ENCODE results near the gene PALLD.
A peak's percentile ranks its signal among the peaks of the same experiment; 100 is the strongest.

PALLD gene

DNA sequence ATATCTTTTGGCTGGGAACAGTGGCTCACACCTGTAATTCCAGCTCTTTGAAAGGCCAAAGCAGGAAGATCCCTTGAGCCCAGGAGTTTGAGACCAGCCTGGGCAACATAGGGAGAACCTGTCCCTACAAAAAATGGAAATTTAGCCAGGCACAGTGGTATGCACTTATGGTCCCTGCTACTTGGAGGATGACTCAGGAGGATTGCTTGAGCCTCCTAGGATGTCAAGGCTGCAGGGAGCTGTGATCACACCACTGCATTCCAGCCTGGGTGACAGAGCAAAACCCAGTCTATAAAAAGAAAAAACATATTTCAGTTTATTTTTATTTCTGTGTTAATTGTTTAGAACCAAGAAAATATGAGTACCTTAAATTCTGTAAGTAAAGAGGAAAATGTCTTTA, 389.5 kb downstream of the PALLD start:
- no peak for DNase-seq

DNA sequence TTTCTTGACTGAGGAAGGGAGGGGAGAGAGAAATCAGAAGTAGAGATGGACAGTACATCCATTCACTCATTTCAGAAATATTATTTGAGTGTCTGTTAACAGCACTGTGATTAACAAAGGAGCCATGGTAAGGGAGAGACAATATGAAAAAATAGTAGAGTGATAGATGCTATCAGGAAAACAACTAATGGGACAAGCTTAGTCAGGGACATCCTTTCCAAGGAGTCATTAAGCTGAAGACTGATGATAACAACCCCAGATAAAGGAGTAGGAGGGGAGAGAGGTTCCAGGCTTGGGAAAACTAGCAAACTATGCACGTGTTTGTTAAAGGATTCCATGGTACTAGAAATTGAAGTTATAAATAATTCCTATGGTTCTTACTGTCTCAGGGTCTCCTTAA, 391.0 kb downstream of the PALLD start:
- DNase-seq, result no peak

DNA sequence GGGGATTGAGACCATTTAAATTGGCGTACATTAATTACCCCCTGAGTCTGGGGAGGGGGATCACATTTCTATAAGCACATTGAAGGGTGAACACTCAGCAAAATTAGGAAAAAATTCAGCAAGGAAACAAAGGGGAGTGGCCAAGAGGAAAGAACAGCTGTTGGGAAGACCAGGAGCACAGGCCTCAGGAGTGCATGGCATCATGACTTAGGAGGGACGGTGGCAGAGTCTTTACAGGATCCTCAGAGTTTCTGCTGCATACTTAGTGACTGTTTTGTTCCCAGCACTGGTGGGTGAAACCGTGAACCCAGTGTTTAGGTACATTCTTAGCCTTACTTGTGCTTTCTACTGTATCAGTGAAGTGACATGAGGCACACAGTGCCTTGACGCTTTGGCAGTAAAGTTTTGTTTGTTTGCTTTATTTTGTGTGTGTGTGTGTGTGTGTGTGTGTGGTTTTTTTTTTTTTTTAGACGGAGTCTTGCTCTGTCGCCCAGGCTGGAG, 391.9 kb downstream of the PALLD start:
- no peak for DNase-seq

DNA sequence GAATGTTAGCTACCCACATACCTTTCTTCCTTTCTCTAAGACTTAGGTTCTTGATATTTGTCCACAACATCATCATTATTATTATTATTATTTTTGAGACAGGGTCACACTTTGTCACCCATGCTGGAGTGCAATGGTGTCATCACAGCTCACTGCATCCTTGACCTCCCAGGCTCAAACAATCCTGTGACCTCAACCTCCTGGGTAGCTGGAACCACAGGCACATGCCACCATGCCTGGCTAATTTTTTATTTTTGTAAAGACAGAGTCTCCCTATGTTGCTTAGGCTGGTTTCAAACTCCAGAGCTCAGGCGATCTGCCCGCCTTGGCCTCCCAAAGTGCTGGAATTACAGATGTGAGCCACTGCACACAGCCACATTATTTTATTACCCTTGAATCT, 394.2 kb downstream of the PALLD start:
- no peak for DNase-seq

DNA sequence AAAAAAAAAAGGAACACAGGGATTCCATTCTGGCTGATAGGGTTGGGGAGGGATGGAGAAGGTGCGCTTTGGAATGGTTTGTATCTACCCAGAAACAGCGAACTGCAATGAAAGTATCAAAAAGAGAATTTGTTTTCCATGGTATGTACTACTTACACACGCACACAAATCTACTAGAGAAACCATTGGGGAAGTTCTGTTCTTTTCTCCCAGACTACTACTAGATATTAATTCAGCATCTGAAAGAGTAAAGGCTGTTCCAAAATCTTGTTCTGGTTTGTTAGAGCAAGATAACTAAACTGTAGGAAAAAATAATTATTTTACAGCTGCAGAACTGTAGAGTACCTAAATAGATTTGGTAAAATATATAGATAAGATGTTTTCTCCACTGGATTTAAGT, 394.8 kb downstream of the PALLD start:
- DNase-seq, result no peak

DNA sequence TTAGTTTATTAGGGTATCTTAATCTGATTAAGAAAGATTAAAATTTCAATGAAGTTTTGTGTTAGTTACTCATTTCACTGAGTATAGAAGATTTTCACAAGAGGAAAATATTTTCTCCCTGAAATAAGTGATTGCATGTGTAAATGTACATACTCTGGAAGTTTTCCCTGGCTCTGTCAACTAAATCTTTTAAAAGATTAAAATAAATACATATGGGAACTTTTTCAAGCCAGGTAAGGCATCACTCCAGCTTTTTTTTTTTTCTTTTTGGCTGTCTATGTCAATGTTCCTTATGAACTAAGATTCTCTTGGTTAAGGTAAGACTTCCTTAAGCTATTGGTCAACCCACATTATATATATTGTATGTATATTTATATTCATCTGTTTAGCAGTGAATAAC, 395.6 kb downstream of the PALLD start:
- no peak for DNase-seq

DNA sequence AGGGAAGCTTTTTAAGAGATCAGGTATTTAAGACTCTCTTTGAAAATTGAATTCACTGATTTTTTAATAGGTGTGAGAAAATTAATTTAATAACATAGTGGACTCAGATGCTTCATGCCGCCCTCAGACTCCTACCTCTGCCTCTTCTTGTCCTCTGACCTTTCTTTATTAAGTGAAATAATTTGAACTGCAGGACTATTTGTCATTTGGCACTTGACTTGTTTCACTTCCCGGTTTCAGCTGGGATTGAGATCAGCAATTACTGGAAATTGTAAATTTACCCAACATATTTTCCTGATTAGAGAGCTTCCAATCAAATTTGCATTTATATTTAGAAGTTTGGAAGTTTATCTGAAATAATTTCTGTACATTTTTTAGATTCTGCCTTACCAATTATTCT, 396.4 kb downstream of the PALLD start:
- DNase-seq, result no peak

DNA sequence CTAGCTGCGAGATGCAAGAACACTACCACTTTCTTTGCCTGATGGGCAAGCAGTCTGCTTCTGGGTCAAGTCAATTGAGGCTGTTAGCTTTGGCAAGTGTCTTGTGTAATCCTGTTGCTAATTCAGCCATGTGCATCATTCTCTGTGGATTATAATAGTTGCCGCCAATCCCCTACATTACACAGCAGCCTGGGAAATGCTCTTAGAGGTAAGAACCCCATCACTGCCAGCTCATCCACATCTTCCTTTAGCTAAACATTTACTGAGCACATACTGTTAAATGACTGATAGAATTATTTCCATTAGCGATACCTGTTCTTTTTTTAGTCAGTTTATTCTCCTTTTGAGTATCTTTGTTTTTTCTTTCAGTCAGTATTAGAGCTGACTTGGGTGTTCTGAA, 397.0 kb downstream of the PALLD start:
- no peak for DNase-seq

DNA sequence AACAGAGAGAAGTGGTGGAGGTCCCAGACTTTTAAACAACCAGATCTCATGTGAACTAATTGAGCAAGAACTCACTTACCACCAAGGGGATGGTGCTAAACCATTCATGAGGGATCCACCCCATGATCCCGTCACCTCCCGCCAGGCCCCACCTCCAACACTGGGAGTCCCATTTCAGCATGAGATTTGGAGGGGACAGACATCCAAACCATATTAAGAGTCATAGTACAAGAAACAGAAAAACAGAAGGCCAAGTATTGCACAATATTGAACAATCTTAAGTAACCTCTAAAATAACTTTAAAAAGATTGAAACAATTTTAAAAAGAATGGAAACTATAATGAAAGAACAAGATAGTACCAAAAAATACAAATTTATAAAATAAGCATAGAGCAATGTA, 403.2 kb downstream of the PALLD start:
- no peak for DNase-seq

DNA sequence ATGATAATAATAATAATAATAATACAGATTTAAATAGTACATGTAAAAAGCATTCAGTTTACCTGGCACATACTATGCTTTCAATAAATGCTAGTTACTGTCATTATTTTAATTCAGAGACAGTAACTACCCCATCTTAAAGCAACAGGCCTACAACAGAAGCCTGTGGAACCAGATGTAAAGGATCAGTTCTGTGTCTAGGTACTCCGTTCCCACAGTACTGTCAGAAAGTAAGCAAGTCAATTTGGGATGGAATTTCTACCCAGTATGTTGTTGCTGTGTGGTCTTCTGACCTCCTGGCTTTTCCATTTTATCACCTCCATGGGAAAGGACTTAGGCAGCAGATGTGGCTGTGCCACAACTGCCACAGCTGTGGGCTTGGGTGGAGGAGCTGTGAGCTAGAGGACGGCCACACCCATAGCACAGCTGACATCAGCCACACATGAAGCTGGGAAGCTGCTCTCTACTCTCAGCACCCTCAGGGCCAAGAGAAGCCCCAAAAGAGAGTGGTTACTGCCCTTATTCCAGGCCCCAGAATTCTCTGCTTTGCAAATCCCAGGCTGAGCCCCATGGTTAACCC, 410.4 kb downstream of the PALLD start:
- DNase-seq, result no peak

DNA sequence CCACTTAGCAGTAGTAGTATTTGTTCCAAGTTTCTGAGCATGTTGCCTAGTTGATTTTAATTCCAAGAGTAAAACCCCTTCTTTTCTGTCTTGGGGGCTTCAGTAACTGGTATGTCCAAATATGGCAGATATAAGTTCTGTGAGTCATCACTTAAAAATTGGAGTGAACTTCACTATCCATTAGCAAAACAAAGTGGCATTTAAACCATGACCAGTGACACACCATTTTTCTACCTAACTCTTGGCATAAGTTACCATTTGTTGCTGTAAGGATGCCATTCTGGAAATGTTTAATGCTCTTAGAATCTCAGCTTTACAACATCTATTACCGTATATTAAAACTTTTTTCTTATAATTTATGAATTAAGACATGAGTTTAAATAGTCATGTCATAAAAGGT, 411.2 kb downstream of the PALLD start:
- DNase-seq, result no peak

DNA sequence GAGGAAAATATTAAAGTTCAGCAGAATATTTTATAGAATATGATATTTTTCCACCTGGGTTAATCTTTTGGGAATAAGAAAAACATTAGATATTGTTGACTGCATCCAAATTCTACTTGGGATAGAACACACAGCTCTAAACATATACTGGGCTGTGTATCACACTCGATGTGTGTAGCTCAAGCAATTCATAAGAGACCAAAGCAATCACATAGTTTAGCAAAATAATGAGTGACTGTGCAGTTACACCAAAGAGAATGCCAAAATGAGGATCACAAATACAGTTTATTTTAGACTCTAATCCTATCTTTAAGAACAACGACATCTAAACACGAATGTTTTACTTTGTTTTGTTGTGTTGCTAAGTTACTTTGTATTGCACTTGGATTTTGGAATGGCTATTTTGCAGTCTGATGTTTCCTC, 412.0 kb downstream of the PALLD start:
- DNase-seq, result no peak

DNA sequence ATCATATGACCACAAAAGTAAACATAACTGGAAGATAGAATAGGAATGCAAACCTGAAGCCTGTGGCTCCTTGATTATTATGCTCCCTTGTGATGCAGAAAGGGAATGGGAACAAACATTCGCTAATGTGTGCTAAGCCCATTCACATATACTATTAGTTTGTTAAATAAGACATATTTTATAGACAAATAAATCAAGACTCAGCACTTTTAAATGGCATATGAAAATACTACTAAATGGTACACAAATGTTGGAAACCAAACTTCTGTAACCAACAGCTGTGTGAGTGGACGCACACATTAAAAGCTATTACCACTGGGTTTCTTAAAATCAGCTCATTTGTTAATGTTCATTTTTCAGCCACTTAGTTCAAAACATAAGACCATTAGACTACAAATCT, 417.2 kb downstream of the PALLD start:
- no peak for DNase-seq

DNA sequence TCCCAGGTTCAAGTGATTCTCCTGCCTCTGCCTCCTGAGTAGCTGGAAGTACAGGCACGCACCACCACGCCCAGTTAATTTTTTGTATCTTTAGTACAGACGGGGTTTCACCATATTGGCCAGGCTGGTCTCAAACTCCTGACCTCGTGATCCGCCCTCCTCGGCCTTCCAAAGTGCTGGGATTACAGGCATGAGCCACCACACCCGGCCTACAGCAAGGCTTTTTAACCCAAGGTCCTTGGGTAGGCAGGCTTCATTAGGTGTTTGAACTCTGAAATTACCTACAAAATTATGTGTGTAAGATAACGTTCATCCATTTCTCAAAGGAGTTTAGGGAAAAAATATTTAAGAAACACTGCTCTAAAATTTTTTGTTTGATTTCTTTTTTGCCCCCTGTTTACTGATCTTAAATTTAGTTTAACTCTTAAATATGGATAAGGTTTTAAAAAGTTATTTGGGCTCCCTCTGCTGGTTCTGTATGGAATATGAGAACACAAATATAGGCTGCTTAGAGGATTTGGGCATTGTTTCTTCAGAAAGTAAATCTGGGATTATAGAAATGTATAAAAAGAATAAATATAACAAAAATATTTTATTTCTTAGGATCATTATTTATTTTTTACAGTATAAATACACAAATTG, 420.4 kb downstream of the PALLD start:
- no peak for DNase-seq

DNA sequence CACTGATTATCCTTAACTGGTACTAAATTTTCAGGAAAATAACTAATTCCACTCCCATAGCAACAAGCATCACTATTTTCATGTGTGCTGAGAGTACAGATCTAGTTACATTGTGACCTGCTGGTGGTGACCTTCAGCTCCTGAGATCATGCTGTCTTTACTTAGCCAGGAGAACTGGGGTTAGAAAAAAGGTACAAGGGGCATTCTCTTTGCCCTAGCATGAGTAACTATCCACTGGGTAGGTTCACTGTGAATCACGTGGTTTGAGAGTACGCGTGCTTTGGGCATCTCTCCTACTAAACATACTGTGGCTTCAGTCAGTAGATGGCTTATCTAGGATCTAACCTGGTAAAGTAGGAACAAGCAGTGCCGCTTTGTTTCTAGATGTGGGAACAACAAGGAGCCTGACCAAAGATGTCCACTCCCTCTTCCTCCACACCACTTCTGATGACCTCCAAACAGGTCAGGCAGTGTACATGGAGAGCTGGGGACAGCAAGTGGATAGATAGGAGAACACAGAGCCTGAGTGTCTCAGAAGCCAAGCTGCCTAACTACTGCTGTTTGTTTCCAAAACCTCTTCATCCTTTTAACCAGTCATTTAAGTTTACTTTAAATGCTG, 423.0 kb downstream of the PALLD start:
- DNase-seq, result no peak

DNA sequence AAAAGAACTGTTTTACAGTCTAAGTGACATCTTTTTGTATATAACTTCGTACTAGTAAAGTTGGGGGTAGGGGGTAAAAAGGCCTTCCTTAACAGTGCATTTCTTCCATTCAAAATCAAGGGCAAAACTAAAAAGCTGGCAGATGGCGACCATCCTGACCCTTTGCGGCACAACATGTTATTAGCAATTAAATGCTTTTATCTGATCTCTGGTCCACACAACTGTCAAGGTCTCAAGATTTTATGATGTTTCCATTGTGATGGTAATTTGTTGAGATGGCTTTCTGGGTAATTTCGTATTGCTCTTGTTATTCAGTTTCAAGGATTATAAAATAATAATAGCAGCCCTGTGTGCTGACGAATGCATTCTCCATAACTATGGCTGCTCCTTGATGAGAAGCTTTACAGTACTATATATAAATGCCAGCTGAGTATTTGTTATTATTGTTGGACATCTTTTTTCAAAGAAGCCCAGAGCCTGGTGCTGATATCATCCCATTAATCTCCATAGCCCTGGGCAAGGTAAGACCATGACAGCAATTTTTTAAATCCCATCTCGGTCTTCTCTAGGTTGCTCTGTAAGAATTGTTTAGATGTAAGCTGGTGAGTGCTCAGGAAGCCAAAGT, 423.7 kb downstream of the PALLD start:
- DNase-seq, result no peak

DNA sequence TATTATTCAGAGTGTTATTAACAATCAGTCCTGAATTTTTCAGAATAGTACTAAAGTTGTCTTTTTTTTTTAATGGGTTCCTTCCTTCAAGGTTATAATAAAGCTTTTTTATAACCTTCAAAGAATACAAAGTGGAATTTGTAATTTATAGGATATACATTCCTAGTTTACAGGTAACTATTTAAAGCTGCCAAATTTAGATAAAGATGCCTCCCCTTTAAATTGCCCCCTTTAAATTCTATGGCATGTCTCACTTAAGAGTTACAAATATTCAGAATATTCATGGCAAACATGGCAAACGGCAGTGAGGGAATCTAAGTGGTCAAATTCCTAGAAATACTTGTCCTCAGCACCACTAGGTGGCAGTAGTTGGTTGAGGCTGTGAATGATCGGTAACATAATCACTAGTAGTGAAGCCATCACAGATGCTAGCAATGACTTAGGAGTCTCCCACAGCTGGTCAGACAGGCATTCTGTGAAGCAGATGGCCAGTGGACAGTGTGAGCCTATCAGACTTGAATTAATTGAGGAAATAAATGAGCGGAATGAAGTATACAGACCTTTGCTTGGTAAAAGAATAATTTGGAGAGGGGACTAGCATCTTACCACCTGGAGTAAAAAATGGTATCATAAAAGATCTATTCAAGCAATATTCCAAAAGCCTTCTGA, 426.8 kb downstream of the PALLD start:
- DNase-seq, result peak; percentile 18 to 53

DNA sequence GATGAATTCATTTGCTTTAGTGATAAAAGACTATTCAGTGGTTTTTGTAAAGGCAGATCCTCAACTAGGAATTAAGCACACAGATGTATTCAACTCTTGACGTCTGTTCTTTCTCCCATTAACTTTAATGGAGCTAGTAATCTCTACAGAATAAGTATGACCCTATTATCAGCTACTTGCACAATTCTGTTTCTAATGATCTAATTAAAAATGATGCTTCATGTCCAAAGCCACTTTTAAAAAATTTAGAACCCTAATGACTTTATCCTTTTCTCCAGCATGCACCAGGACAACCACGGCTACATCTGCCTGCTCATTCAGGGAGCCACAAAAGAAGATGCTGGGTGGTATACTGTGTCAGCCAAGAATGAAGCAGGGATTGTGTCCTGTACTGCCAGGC, 427.8 kb downstream of the PALLD start:
- DNase-seq, result no peak

DNA sequence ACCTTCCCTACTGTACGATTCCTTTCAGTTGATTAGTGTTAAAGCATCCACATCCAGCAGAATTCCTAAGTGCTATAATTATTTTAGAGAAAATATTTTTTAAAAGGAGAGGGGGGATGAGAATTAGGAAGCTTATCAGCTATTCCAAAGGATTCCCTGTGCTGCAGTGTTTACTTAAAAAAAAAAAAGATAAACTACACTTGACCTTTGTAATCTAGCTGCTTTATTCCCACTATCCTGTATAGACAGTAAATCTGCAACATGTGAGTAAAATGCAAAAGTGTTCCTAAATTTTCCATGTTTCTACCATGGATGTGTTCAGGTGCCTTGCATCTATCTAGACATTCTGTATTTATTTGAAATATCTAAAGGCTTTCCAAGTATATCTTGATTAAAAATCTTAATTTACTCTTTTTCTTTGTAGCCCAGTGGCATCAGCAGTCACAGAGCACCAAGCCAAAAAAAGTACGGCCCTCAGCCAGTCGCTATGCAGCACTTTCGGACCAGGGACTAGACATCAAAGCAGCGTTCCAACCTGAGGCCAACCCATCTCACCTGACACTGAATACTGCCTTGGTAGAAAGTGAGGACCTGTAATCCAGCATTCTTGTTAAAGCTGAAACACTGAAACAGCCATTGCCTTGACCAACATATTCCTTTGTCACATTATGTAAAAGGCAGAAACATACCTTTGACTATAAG, 429.1 kb downstream of the PALLD start:
- no peak for DNase-seq

DNA sequence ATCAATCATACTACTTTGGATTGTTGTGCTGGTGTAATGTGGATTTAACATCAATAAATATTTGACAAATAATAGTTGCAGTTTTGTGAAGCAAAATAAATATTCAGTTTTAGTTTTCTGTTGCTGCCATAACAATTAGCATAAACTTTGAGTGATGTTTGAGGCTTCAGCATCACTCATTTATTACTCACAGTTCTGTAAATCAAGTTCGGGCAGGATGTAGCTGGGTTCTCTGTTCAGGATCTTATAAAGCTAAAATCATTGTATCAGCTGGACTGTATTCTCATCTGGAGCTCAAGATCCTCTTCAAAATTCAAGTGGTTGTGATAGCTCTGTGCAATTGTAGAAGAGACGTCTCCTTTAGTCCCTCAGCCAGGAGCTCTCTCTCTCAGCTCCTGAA, 431.5 kb downstream of the PALLD start:
- no peak for DNase-seq

DNA sequence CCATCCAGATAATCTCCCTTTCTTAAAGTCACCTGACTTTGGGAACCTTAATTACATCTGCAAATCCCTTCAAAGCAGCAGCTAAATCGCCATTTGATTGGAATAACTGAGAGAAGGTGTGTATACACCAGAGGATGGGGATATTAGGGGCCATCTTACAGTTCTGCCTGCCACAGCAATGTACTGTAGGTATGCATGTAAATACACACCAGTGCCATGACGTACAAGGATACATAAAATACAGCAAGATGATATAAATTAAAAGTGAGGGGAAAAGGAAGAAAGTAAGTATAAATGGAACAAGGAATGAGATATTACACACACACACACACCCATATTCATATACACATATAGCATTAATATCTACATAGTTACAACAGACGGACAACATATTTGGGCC, 432.0 kb downstream of the PALLD start:
- DNase-seq, result no peak

DNA sequence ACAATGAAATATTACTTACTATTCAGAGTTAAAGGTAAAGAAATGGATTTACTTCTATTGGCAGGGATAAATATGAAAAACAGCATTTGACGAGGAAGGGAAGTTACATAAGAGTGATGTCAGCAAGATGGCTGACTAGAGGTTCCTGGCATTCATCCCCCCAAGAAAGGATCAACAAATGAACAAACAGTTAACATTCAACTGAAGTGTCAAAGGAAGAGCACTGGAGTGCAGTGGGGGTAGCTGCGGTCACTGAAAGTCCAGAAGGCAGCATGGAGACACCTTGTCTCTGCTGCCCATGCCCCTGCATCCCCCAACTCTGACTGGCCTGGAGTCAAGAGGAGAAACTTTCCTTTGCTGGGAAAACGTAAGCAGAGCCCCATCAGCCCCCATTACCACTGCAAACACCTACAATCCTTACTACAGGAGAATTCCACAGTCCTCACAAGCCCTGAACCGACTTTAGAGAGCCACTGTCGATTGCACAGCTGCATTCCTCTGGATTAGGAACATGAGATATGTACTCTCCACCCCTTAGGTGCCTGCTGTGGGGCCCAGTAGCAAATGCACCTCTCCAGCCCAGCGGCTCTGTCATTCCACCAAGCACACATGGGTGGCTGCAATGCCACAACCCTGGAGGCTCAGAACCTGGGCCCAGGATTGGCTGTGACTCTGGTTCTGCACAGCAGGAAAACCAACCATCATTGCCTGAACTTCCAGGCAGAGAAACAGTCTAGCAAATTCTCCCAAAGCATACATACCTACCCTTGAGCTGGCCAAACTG, 433.8 kb downstream of the PALLD start:
- DNase-seq, result no peak
